ENCODE results near the gene RAB2B.

- TF ChIP-seq EZH2 (IDR thresholded peaks at IDR 0.05; ENCODE audit: borderline replicate concordance, low read depth, low read length, severe bottlenecking) (no peak), CTCF (IDR thresholded peaks at IDR 0.05; ENCODE audit: borderline replicate concordance, extremely low read depth, low read length, poor library complexity, severe bottlenecking) (no peak)
These were observed 37.6 kb upstream of the RAB2B start for GRCh38 chr14:21514341-21514740.
